HCT116 (cell line): ENCODE data around the gene KRT39. TPM values are rescaled to one million over a fixed set of nuclear protein-coding genes. Genes with fewer than 3 reads are reported as not detected.

Experiments used
- ATAC-seq: fragments of 200-7000 bp; cut with Tn5 transposase; 2 replicates; pipeline ENCODE4 v1.9.1; 2020; ENCODE audit warnings: mild to moderate bottlenecking, moderate library complexity
- BruUV-seq: library from RNA; stranded (reverse); fragments of 400-500 nt; replicated peaks from 2 replicates; lab custom pipeline; 2021; lab: Mats Ljungman, UMichigan
- CTCF ChIA-PET: fragments of 300-600 bp; sonication (Branson Sonifier 250); formaldehyde crosslinking; loops from one replicate; lab custom pipeline; 2021; ENCODE audit warnings: antibody characterized with exemption; lab: Charles Lee
- POLR2A ChIA-PET: fragments of 300-600, 350-600 bp; sonication (Branson Sonifier 250); formaldehyde crosslinking; loops from one replicate; lab custom pipeline; 2021; ENCODE audit warnings: antibody characterized with exemption; lab: Charles Lee
- RAD21 ChIA-PET, 2 experiments: fragments of 300-600 bp; sonication (Branson Sonifier 250); formaldehyde crosslinking; loops; one replicate each; lab custom pipeline; 2023; ENCODE audit warnings: low total read pairs in 2 of 2; ENCODE audit not compliant: uncharacterized antibody in 2 of 2, unreplicated experiment in 2 of 2, low non-redundant PET in 1 of 2; lab: Charles Lee
- DNase-seq: peaks from one replicate; pipeline ENCODE4 v3.0.0-alpha.2; 2010; ENCODE audit warnings: low read depth, low spot score
- H2AFZ ChIP-seq: fragments of 200-600 bp; shearing (Covaris generic), sonication (generic); 2 replicates; pipeline ENCODE4 v1.6.1; 2017; ENCODE audit warnings: low read depth, mixed run types, mixed read lengths, antibody characterized with exemption, low read length; ENCODE audit not compliant: poor library complexity, severe bottlenecking
- H3K27ac ChIP-seq: 2 replicates; pipeline ENCODE4 v1.5.1; 2012; ENCODE audit warnings: low read depth, low read length
- H3K27me3 ChIP-seq: fragments of 200-600 bp; sonication (generic); 2 replicates; pipeline ENCODE4 v1.6.1; 2016; ENCODE audit warnings: mixed run types, low read length, mixed read lengths; ENCODE audit not compliant: insufficient read depth
- H3K36me3 ChIP-seq, 2 experiments: fragments of 200-500 bp in 1 of 2; fragments of 200-600 bp in 1 of 2; sonication (Bioruptor generic) in 1 of 2; sonication (generic) in 1 of 2; 2 replicates each; pipeline versions ENCODE4 v1.5.1 to v1.6.1; 2014 to 2016; ENCODE audit warnings: low read length in 2 of 2, inconsistent platforms in 1 of 2, mixed read lengths in 1 of 2, mixed run types in 1 of 2; ENCODE audit not compliant: insufficient read depth in 2 of 2, control insufficient read depth in 1 of 2
- H3K4me1 ChIP-seq, 2 experiments: fragments of 200-600 bp in 1 of 2; sonication (generic) in 1 of 2; 2 replicates each; pipeline versions ENCODE4 v1.5.1 to v1.6.1; 2012 to 2017; ENCODE audit warnings: low read length in 2 of 2, inconsistent platforms in 1 of 2, mild to moderate bottlenecking in 1 of 2, mixed read lengths in 1 of 2, mixed run types in 1 of 2, moderate library complexity in 1 of 2; ENCODE audit not compliant: insufficient read depth in 2 of 2, control insufficient read depth in 1 of 2
- H3K4me2 ChIP-seq: fragments of 200-600 bp; sonication (generic); 2 replicates; pipeline ENCODE4 v1.6.1; 2017; ENCODE audit warnings: mixed run types, low read length, mixed read lengths
- H3K4me3 ChIP-seq, 2 experiments: fragments of 200-600 bp in 1 of 2; sonication (generic) in 1 of 2; replicated peaks in 1 of 2; 2 replicates each; pipeline ENCODE4 v1.5.1; 2011 to 2016; ENCODE audit warnings: low read length in 2 of 2, control low read depth in 1 of 2, low read depth in 1 of 2, mild to moderate bottlenecking in 1 of 2, mixed read lengths in 1 of 2, mixed run types in 1 of 2
- H3K79me2 ChIP-seq: fragments of 200-600 bp; sonication (generic); 2 replicates; pipeline ENCODE4 v1.6.1; 2017; ENCODE audit warnings: mild to moderate bottlenecking, mixed run types, low read length, moderate library complexity, mixed read lengths; ENCODE audit not compliant: insufficient read depth
- H3K9ac ChIP-seq: fragments of 200-600 bp; sonication (generic); 2 replicates; pipeline ENCODE4 v1.6.1; 2016; ENCODE audit warnings: low read length, mixed read lengths
- H3K9me2 ChIP-seq: fragments of 200-600 bp; sonication (generic), shearing (Covaris generic); 2 replicates; pipeline ENCODE4 v1.6.1; 2017; ENCODE audit warnings: mixed run types, mild to moderate bottlenecking, moderate library complexity; ENCODE audit not compliant: insufficient read depth
- H3K9me3 ChIP-seq, 2 experiments: fragments of 200-500 bp in 1 of 2; fragments of 200-600 bp in 1 of 2; sonication (Bioruptor generic) in 1 of 2; sonication (generic) in 1 of 2; 2 replicates each; pipeline ENCODE4 v1.6.1; 2014 to 2017; ENCODE audit warnings: low read length in 2 of 2, mixed read lengths in 2 of 2, inconsistent platforms in 1 of 2, low read depth in 1 of 2, mild to moderate bottlenecking in 1 of 2, mixed run types in 1 of 2, moderate library complexity in 1 of 2; ENCODE audit not compliant: control insufficient read depth in 1 of 2, insufficient read depth in 1 of 2
- H4K20me1 ChIP-seq: fragments of 200-600 bp; sonication (generic), shearing (Covaris generic); 2 replicates; pipeline ENCODE4 v1.6.1; 2017; ENCODE audit warnings: mixed run types, mild to moderate bottlenecking, moderate library complexity; ENCODE audit not compliant: insufficient read depth
- CTCF ChIP-seq, 3 experiments: fragments of 200-600 bp in 1 of 3; sonication (generic) in 1 of 3; IDR thresholded peaks in 2 of 3; conservative IDR thresholded peaks in 1 of 3; 2 replicates each; pipeline ENCODE4 v1.5.1; 2012 to 2017; ENCODE audit warnings: low read depth in 2 of 3, low read length in 2 of 3, antibody characterized with exemption in 1 of 3, borderline replicate concordance in 1 of 3, control low read depth in 1 of 3, mild to moderate bottlenecking in 1 of 3, mixed read lengths in 1 of 3, mixed run types in 1 of 3, moderate library complexity in 1 of 3; ENCODE audit not compliant: insufficient read depth in 1 of 3
- EGR1 ChIP-seq: IDR thresholded peaks from 2 replicates; pipeline ENCODE4 v1.6.1; 2012; ENCODE audit warnings: low read depth
- ELF1 ChIP-seq: IDR thresholded peaks from 2 replicates; pipeline ENCODE4 v1.6.1; 2012; ENCODE audit warnings: low read depth, borderline replicate concordance
- EZH2 ChIP-seq: fragments of 200-600 bp; sonication (generic); IDR thresholded peaks from 2 replicates; pipeline ENCODE4 v1.6.1; 2017; ENCODE audit warnings: antibody characterized with exemption, mixed run types
- JUND ChIP-seq: IDR thresholded peaks from 2 replicates; pipeline ENCODE4 v1.6.1; 2012
- SIN3A ChIP-seq: IDR thresholded peaks from 2 replicates; pipeline ENCODE4 v1.6.1; 2012; ENCODE audit warnings: low read depth
- TCF7L2 ChIP-seq: IDR thresholded peaks from 2 replicates; pipeline ENCODE4 v1.7.0; 2011; ENCODE audit warnings: borderline replicate concordance, inconsistent platforms; ENCODE audit not compliant: insufficient read depth, insufficient read length; ENCODE audit errors: extremely low read depth
- YY1 ChIP-seq: IDR thresholded peaks from 2 replicates; pipeline ENCODE4 v1.6.1; 2011; ENCODE audit warnings: low read length, low read depth, moderate library complexity, mild to moderate bottlenecking; ENCODE audit not compliant: insufficient replicate concordance; ENCODE audit errors: extremely low read depth
- ZNF274 ChIP-seq: fragments of 200-500 bp; sonication (Bioruptor generic); IDR thresholded peaks from 2 replicates; pipeline ENCODE4 v1.6.1; 2014; ENCODE audit warnings: mild to moderate bottlenecking, low read depth, low read length, inconsistent platforms
- intact Hi-C: fragments of 100-400 bp; cut with micrococcal nuclease; formaldehyde crosslinking; loops from 2 replicates; pipeline ENCODE4 v1.10.0; 2022
- total RNA-seq: library from RNA; stranded (reverse); gene quantifications from one replicate; pipeline ENCODE4 v1.2.1, GENCODE V29; 2021; ENCODE audit not compliant: unreplicated experiment
- TF ChIP-seq, protein P1 (sequence below): IDR thresholded peaks from 2 replicates; pipeline ENCODE4 v1.6.1; 2012

KRT39 gene
- total RNA-seq, 1 experiment from 2014 or later = not detected

- Histone ChIP-seq H3K9ac (no peak overlapping the region), H3K4me3 (no peak overlapping the region), H3K4me1 (peaks cover 0 to 6% of the 10 kb centered on the region in 2 experiments; a peak in 1 of 4 replicates), H3K27ac (no peak overlapping the region), H3K36me3 (no peaks in the 10 kb centered on the region), H3K9me2 (no peaks in the 10 kb centered on the region), H3K4me2 (no peak overlapping the region), H2AFZ (no peak overlapping the region), H3K9me3 (no peaks in the 10 kb centered on the region), H3K27me3 (no peaks in the 10 kb centered on the region), H3K79me2 (no peaks in the 10 kb centered on the region), H4K20me1 (no peaks in the 10 kb centered on the region)
- RAD21 ChIA-PET = no interaction called here
- intact Hi-C loops = no loop called here
- DNase-seq = no peak
- CTCF ChIA-PET = no interaction called here
- no peak for ATAC-seq
- POLR2A ChIA-PET = no interaction called here
- no TSS peak for BruUV-seq
- no peak for TF ChIP-seq EGR1
- TF ChIP-seq CTCF (IDR thresholded peaks at IDR 0.05 in 2 of 3, conservative IDR thresholded peaks at IDR 0.05 in 1 of 3; ENCODE audit: borderline replicate concordance in 1 of 3, insufficient read depth in 1 of 3, low read depth in 2 of 3, low read length in 2 of 3) = no peak
- TF ChIP-seq, protein P1, sequence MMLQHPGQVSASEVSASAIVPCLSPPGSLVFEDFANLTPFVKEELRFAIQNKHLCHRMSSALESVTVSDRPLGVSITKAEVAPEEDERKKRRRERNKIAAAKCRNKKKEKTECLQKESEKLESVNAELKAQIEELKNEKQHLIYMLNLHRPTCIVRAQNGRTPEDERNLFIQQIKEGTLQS = no peak
- no peak for TF ChIP-seq YY1
- no peak for TF ChIP-seq JUND
- no peak for TF ChIP-seq SIN3A
- TF ChIP-seq ZNF274 = no peak
- no peak for TF ChIP-seq ELF1
- TF ChIP-seq EZH2 = no peak
- TF ChIP-seq TCF7L2 = no peak
- TF ChIP-seq, all 23 proteins: peak for 0
Observed at GRCh38 chr17:41010441-41010840, 43.7 kb upstream of the KRT39 start.
